ENCODE results near the gene FREY1.

FREY1 gene

DNA sequence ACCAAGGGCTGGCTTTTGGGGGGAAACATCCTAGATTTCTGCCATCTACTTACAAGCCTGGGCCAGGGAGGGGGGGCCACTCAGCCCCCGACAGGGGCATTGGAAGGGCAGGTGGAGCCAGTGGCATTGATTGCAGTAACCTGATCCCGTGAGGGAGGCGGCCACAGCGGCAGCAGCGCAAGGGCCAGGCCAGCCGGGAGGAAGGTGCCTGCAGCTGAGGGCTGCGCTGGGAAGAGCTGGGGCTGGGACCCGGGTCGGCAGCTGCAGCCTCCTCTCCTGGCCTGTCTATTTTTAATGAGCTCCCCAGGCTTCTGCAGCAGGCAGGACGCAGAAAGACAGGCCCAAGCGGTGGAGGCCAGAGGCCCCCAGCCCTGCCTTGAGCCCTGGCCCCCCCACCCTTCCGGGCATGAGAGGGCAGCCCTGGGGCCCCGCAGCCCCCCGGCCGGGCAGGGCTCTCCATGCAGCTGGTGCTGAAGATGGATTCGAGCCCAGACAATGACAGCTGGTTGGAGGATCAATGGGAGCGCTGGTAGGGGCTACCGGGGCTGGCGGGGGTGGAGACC, 10.6 kb downstream of the FREY1 start:
- H3K27ac Mint-ChIP-seq = no peak overlapping the region
- ATAC-seq (no peak), DNase-seq (ENCODE audit: low spot score in 2 of 2) (no peak)
- H3K4me3 Mint-ChIP-seq = no peak overlapping the region
- H3K4me1 Mint-ChIP-seq = peaks cover 7% of the 10 kb centered on the region
- H3K36me3 Mint-ChIP-seq = no peaks in the 10 kb centered on the region
- no peaks in the 10 kb centered on the region for H3K9me3 Mint-ChIP-seq

GRCh38 chr11:45895553-45896259, 11.4 kb downstream of the FREY1 start:
- H3K4me3 Mint-ChIP-seq = no peak overlapping the region
- H3K9me3 Mint-ChIP-seq = no peaks in the 10 kb centered on the region
- H3K36me3 Mint-ChIP-seq = no peaks in the 10 kb centered on the region
- DNase-seq (ENCODE audit: low spot score in 2 of 2) (no peak), ATAC-seq (no peak)
- H3K4me1 Mint-ChIP-seq = peaks cover 4% of the 10 kb centered on the region
- no peak overlapping the region for H3K27ac Mint-ChIP-seq

- Mint-ChIP-seq H3K4me3 (no peak overlapping the region), H3K36me3 (no peaks in the 10 kb centered on the region), H3K27ac (no peak overlapping the region), H3K4me1 (no peaks in the 10 kb centered on the region), H3K9me3 (no peaks in the 10 kb centered on the region)
- ATAC-seq = no peak
- DNase-seq (ENCODE audit: low spot score in 2 of 2) = no peak
Observed at GRCh38 chr11:45894555-45895247, 12.4 kb downstream of the FREY1 start.

DNA sequence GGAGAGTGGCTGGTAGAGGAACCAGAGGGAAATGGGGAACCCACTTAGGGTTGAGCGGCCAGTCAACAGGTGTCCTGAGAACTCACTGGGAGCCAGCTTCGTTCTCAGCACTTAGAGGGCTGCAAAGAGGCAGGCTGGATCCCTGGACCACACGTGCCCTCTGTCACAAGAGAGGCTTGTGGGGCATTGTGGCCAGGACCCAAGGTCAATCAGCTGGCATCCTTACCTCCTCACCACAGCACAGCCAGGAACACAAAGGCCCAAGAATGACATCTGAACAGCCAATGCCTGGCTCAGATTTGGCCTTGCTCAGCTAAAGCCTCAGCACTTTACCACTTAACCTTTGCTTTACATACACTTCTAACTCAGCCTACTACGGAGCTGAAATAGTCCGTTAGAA, 14.2 kb downstream of the FREY1 start:
- H3K4me3 Mint-ChIP-seq = no peak overlapping the region
- ATAC-seq (no peak), DNase-seq (ENCODE audit: low spot score in 2 of 2) (no peak)
- H3K9me3 Mint-ChIP-seq = no peaks in the 10 kb centered on the region
- H3K36me3 Mint-ChIP-seq = no peaks in the 10 kb centered on the region
- H3K4me1 Mint-ChIP-seq = no peaks in the 10 kb centered on the region
- no peak overlapping the region for H3K27ac Mint-ChIP-seq

- H3K4me3 Mint-ChIP-seq = no peak overlapping the region
- ATAC-seq = no peak
Observed at GRCh38 chr11:45890886-45891550, 16.1 kb downstream of the FREY1 start.

DNA sequence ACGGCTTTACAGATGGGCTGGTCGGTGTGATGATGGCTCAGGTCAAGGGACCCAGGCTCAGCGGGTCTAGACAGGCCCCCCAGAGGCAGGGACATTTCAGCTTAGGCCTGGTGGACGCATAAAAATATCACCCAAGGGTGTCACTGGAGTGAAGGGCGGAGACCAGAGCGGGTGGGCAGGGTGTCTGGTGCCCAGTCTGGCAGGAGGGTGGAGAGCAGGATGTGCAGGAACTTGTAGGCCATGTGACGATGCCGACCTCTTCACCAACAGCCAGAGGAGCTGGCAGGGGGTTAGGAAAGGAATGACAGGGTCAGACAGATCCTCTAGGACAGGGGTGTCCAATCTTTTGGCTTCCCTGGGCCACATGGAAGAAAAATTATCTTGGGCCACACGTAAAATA, 17.1 kb downstream of the FREY1 start:
- no peak for DNase-seq (ENCODE audit: low spot score in 2 of 2)
- no peak overlapping the region for H3K4me3 Mint-ChIP-seq
- peak overlapping the region; percentile 50 for H3K27ac Mint-ChIP-seq
- H3K36me3 Mint-ChIP-seq = peaks cover 2% of the 10 kb centered on the region
- no peaks in the 10 kb centered on the region for H3K9me3 Mint-ChIP-seq
- ATAC-seq = no peak
- peaks cover 5% of the 10 kb centered on the region for H3K4me1 Mint-ChIP-seq

More at GRCh38 chr11:45890886-45891550, 16.1 kb downstream of the FREY1 start:
- Mint-ChIP-seq H3K36me3 (no peaks in the 10 kb centered on the region), H3K9me3 (no peaks in the 10 kb centered on the region), H3K4me1 (no peaks in the 10 kb centered on the region), H3K27ac (no peak overlapping the region)
- no peak for DNase-seq (ENCODE audit: low spot score in 2 of 2)

DNA sequence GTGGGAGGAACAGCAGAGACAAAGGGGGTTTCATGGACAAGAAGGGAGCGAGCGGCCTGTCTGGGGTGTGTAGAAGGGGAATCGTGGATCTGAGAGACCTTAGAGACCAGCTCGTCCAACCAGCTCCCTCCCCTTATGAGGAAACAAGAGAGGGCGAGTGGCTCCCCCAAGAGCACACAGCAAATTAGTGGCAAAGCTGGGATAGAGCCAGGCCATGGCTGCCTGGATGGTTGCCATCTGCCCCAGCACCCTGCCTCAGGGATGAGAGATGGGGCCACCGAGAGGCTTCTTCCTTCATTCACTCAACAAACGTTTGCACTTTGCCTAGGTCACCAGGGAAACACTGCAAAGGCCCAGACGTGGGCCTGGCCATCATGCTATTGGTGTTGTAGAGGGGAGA, 17.5 kb downstream of the FREY1 start:
- peaks cover 9% of the 10 kb centered on the region for H3K4me1 Mint-ChIP-seq
- H3K9me3 Mint-ChIP-seq = no peaks in the 10 kb centered on the region
- no peak overlapping the region for H3K4me3 Mint-ChIP-seq
- H3K27ac Mint-ChIP-seq = no peak overlapping the region
- no peak for ATAC-seq
- DNase-seq (ENCODE audit: low spot score in 2 of 2) = no peak
- peaks cover 6% of the 10 kb centered on the region for H3K36me3 Mint-ChIP-seq

GRCh38 chr11:45887587-45887986, 19.5 kb downstream of the FREY1 start:
- H3K4me1 Mint-ChIP-seq = peaks cover 18% of the 10 kb centered on the region
- no peaks in the 10 kb centered on the region for H3K9me3 Mint-ChIP-seq
- DNase-seq (ENCODE audit: low spot score in 2 of 2) (no peak), ATAC-seq (no peak)
- peak overlapping the region; percentile 9 for H3K4me3 Mint-ChIP-seq
- no peak overlapping the region for H3K27ac Mint-ChIP-seq
- peaks cover 9% of the 10 kb centered on the region for H3K36me3 Mint-ChIP-seq

- Mint-ChIP-seq H3K36me3 (peaks cover 9% of the 10 kb centered on the region), H3K9me3 (no peaks in the 10 kb centered on the region), H3K4me3 (peak overlapping the region; percentile 9)
Observed at GRCh38 chr11:45886816-45887520, 20.1 kb downstream of the FREY1 start.

DNA sequence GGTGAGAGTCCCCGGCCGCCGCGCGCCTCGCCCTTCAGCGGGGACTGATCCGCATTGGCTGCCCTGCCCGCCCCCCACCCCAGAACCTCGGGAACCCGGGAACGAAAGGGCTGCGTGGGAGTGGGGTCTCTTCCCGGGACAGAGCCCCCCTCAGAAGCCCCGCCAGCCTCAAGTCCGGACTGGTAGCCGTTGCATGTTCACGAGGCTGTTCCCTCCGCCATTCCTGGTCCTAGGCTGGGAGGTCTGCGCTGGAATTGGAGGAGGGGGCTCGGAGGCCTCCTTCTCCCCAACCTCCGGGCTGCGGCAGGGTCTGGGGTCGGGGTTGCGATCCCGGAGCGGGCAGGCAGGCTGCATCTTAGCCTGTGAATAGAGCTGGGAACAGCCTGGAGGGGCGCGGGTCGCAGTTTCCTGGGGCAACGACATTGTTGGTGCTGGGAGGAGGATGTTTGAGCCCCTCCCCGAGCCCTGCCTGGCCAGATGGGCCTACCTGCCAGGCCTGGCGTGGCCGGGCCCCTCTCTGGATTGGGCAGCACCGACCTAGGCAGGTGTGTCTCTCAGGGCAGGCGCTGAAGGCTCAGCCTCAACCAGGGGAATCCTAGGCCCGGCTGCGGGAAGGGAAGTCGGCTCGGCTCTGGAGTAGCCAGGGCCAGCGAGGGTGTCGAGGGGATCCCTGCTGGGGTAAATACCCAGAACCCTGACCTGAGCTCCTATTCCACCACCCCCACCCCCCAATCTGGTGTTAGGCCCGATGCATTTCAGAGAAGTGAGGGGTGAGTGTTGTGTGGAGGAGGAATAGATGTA, 20.9 kb downstream of the FREY1 start:
- DNase-seq (ENCODE audit: low spot score in 2 of 2) (no peak), ATAC-seq (no peak)
- Mint-ChIP-seq H3K4me1 (peaks cover 18% of the 10 kb centered on the region), H3K27ac (no peak overlapping the region), H3K9me3 (no peaks in the 10 kb centered on the region), H3K36me3 (peaks cover 9% of the 10 kb centered on the region), H3K4me3 (peak overlapping the region; percentile 43)

More at GRCh38 chr11:45886816-45887520, 20.1 kb downstream of the FREY1 start:
- H3K27ac Mint-ChIP-seq = no peak overlapping the region
- ATAC-seq (no peak), DNase-seq (ENCODE audit: low spot score in 2 of 2) (no peak)
- H3K4me1 Mint-ChIP-seq = peaks cover 18% of the 10 kb centered on the region

- peak within 1 kb of the TSS; percentile 43 for H3K4me3 Mint-ChIP-seq
- peaks cover 17% of the 10 kb centered on the region for H3K36me3 Mint-ChIP-seq
- DNase-seq (ENCODE audit: low spot score in 2 of 2) = peak; percentile 58 to 76
- H3K27ac Mint-ChIP-seq = no peak within 1 kb of the TSS
- peak; percentile 72 for ATAC-seq
- peaks cover 18% of the 10 kb centered on the region for H3K4me1 Mint-ChIP-seq
- H3K9me3 Mint-ChIP-seq = no peaks in the 10 kb centered on the region
Observed at GRCh38 chr11:45885274-45885920, 21.7 kb downstream of the FREY1 start, which contains the start of gene MAPK8IP1. Gene MAPK8IP1 (plus strand): TSS chr11:45885651. CDS start chr11:45885821, 170 bp downstream.

DNA sequence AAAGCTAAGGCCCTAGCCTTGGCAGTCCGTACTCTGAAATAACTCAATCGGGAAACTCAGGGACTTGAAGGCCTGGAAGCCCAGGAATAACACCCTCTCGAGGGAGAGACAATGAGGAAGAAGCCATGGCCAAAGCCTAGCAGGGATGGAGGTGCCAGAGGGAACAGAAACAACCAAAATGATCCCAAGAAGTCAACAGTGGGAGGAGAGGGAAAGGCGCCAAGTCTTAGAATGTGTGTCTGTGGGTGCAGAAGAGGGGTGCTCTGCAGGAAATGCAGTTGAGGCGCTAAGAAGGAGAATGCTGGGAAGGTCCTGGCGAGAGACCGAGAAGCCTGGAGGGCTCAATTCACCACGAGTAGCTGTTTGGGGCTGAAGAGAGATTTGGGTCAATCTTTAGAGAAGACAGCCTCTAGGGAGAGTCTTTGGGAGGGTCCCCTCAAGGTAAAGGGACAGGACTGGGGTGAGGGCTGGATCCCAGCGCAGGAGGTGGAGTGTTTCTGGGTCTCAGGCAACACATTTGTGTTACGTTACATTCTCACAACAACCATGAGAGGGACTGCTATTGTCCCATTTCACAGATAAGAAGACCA, 22.4 kb downstream of the FREY1 start:
- no peaks in the 10 kb centered on the region for H3K9me3 Mint-ChIP-seq
- no peak overlapping the region for H3K27ac Mint-ChIP-seq
- H3K4me1 Mint-ChIP-seq = peaks cover 18% of the 10 kb centered on the region
- ATAC-seq (no peak), DNase-seq (ENCODE audit: low spot score in 2 of 2) (no peak)
- H3K36me3 Mint-ChIP-seq = peaks cover 21% of the 10 kb centered on the region
- H3K4me3 Mint-ChIP-seq = peak overlapping the region; percentile 43

GRCh38 chr11:45881708-45882368, 25.2 kb downstream of the FREY1 start:
- Mint-ChIP-seq H3K9me3 (no peaks in the 10 kb centered on the region), H3K4me3 (no peak overlapping the region), H3K27ac (no peak overlapping the region), H3K4me1 (peaks cover 18% of the 10 kb centered on the region), H3K36me3 (peaks cover 29% of the 10 kb centered on the region)
- DNase-seq (ENCODE audit: low spot score in 2 of 2) (no peak), ATAC-seq (no peak)
